HG02798 (cell line): Measurements from ENCODE around the gene BATF.

Experiments used
- ATAC-seq: cut with Tn5 transposase; IDR thresholded peaks from one replicate; pipeline ENCODE4 v1.9.1; 2021; ENCODE audit warnings: mild to moderate bottlenecking; ENCODE audit not compliant: unreplicated experiment, poor library complexity

BATF gene

DNA sequence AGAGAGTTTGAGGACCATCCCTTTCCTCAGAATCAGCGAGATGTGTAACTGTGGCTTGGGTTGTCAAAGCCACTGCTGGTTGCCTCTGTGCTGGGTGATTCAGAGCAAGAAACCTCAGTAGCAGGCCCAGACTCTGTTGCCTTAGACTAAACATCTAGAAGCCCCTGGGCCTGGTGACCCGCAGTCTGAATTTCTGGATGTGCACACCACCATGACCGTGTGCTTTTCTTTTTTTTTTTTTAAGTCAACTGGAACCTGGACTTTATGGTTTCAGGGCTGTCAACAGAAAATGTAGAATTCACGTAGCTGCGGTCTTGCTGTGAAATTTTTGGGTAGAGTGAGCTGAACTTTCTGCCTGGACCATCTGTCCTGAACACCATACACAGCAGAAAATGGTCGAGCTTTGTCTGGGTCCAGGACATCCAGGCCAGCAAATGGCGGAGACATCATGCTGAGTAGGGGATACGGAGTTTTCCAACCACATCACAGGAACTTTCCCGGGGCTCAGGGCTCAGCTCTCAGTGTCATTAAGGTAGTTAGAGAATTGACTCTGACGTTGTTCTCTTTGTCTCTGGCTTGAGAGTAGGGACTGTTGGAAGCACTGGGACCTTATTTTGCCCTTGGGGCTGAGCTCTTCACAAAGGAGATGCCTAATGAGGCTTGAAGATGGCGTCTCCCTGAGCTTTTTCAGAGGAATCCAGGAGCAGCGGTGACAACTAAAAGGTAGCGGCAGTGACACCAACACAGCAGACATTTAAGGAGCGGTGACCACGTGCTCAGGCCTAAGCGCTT, 23.0 kb upstream of the BATF start:
- ATAC-seq, result peak; percentile 65

DNA sequence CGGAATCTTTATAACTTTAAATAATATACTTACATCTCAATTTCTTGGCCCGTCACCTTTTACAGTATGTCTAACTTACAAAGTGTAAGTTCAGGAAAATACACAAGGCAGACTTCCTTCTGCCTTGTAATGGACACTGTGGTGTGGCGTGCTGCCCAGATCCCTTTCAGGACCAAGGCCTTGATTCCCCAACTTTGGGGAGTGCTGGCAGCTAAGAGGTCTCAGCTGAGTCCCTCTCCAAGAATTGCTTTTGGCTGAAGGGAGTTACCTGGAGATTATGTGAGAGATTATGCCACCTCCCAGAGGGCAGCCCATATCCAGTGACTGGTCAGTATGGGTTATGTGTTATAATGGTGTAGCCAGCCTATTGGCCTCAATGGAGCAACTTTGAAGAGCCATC, 21.2 kb upstream of the BATF start:
- no peak for ATAC-seq

DNA sequence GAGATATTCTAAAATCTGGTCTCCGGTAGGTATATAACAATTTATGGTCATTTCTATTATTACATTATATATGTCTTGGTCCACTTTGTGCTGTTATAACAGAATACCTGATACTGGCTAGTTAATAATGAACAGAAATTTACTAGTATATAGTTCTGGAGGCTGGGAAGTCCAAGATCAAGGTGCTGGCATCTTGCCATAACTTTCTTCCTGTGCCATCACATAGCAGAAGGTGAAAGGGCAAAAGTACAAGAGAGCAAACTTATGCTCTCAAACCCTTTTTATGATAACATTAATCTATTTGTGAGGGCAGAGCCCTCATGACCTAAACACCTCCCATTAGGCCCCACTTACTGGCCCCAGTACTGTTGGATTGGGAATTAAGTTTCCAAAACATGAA, 17.9 kb upstream of the BATF start:
- no peak for ATAC-seq

DNA sequence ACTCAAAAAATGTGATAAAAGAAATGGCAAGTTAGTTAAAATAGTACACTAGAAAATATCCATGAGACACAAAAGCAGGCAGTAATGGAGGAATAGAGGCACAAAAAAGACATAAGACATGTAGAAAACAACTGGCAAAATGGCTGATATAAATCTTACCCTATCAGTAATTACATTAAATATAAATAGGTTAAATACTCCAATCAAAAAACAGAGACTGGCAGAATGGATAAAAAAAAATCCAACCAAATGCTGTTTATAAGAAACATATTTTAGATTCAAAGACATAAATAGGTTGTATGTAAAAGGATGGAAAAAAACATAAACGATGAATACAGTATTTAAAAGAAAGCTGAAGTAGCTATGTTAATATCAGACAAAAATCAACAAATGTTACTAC, 15.3 kb upstream of the BATF start:
- no peak for ATAC-seq

DNA sequence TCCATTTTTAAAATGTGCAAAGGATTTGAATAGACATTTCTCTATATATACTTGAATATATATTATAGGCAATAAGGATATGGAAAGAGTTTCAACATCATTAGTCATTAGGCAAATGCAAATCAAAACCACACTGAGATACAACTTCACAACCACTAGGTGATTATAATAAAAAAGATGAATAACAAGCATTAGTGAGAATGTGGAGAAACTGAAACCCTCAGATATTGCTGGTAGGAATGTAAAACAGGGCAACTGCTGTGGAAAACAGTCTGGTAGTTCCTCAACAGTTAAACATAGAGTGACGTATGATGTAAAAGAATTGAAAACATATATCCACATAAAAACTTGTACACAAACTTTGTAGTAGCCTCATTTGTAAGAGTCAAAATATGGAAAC, 11.7 kb upstream of the BATF start:
- no peak for ATAC-seq

DNA sequence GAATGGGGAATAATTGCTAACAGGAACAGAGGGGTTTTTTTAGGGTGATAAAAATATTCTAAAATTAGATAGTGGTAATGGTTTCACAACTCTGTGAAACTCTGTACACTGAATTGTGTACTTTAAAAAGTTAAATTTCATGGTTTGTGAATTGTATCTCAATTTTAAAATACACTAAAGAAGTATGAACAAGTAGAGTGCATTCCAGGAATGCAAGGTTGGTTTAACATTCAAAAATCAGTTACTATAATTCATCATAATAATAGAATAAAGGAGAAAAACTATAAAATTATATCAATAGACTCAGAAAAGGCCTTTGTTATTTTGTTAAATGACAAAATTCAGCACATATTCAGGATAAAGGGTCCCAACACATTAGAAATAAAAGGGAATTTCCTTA, 11.1 kb upstream of the BATF start:
- ATAC-seq, result no peak

DNA sequence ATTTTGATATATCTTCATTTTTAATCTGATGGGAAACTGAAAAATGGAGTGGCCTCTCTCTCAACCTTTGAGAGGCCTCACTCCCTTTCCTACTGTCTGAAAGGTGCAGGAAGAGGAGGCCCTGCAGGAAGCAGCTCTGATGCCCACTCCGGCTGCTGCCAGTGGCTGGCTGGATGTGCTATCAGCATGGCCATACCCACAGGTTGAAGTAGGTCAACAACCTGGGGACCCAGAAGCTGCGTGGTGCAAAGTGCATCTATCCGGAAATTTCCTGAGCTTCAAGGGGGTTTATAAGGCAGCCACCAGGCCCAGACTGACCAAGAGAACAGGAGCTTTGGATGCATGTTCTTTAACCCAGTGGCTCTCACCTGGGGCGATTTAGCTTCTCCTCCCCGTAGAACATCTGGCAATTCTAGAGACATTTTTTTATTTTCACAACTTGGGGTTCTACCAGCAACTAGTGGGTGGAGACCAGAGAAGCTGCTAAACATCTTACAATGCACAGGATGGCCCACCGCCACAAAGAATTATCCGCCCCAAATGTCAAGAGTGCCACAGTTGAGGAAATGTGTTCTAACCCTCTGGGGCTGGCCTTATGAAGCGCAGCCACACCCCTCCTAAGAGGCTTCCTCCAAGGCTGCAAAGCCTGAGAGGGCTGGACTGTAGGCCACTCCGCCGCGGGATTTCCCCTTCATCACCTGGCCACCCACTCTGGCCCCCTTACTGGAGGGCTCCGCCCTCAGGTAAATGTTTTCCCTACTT, 8.2 kb upstream of the BATF start:
- ATAC-seq, result peak; percentile 56

DNA sequence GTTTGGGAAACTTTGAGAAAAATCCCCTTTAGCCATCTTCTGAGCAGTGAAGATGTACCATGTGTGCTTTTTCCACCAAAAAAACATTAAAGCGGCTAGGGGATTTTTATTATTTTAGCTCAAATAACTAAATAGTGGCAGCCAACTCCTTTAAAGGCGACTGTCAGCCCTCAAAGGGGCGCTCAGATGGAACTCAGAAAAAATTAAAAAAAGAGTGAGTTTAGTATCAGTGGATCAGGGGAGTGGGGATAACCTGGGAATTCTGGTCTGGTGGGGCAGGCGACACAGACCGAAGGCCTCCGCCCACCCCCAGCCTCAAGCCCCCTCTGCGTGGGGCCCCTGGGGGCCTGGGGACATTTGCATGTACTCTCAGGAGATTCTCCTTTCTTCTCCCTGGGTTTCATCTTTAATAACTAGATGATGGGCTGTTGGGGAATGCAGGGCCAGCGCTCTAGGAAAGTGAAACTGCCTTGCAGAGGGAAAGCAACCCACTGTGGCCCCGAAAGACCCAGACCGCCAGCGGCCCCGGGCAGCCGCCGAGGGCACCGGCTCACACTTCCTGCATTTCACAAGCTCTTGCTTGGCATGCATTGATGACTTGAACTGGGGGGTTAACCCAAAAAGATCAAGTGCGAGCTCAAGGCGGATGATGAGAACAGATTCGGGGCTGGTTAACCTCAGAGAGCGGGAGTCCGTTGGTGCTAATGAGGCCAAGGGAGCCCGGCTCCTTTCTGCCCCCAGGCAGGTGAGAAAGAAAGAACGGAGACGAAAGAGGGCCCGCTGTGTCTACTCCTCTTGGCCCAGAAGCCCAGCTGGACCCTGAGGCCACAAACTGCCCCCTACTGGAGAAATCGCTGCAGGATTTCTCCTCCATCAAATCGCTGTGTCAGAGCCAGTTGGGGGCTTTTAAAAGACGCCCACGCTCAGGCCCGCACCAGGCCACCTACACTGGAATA, 7.3 kb upstream of the BATF start:
- ATAC-seq, result peak; percentile 42

DNA sequence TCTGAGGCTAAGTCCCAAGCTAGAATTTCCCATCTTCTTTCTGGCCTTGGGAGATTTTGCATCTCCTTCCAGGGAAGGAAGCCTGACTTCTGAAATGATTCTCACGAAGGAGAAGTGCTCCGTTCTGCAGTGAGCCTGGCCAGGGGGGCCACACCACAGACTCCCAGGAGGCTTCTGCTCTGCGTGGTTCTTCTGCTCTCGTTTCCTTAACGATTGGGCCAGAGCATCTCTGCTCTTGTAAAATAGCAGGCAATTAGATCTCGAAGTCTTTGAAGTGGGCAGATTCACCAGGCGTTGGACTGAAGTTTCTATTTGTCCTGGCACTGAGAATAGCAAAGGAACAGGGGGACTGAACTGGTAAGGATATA, 6.7 kb upstream of the BATF start:
- ATAC-seq, result peak; percentile 44

DNA sequence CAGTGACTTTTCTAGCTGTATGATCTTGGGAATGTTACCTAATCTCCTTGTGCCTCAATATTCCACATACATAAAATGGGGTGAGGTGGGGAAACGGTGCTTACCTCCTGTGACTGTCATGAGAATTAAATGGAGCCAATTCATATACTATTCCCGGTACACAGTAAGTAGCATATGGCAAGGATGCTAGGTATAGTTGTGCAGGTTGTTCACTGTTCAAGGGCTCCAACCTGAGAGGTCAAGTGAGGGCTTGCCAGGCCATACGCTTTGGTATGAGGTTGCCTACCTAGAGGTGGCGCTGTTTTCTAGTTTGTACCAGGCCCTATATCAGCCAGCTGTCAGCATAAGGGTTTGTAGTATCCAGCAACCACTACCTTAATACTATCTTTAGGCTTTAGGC, 3.6 kb upstream of the BATF start:
- no peak for ATAC-seq

DNA sequence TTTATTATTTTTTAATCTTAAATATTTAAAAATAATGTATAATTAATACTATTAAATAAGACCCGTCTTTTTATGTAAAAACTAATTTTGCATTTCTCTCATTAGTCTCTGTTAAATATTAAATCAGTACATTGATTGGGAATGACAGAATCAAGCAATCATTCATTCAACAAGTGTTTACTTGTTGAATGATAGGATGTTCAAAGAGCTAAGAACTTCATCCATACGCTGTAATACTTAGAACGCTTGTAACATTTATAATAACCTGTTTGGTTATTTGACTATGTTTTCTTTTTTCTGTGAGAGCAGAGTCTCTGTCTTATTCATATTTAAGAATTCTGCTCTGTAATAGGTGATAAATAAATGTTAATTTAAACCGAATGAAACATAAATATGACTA, 2.9 kb upstream of the BATF start:
- ATAC-seq, result no peak

DNA sequence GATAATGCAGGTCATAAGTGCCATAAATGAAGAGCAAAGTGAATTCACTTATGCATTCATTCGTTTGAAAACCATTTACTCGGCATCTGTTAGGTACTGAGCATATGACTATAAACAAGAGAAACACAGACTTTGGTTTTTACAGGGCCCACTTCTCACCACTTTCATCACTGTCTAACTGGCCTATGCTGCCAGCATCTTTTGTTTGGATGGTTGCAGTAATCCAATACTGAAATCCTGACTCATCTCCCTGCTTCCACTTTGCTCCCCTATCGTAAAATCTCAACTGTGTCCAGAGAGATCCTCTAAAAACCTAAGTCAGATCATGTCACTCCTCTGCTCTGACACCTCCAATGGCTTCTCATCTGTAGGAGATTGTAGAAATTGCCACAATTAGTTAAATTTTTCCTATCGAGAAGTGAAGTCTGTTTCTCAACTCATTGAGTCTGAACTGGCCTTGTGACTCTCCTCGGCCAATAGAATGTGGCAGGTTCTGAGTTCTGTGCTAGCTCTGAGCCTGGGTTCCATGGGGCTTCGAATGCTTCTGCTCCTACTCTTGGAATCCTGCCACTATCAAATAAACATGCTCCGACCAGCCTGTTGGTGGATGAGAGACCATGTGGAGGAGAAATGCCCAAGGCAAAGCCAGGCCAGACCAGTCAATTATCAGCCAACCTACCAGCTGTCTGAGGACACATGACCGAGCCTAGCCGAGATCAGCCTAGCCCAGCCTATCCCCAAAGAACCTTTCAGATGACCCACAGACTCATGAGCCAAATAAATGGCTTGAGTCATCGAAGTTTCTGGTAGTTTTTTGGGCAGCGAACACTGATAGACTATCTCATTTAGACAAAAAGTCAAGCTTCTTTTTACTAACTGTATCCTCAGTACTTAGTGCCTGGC, 2.2 kb upstream of the BATF start:
- ATAC-seq, result no peak

DNA sequence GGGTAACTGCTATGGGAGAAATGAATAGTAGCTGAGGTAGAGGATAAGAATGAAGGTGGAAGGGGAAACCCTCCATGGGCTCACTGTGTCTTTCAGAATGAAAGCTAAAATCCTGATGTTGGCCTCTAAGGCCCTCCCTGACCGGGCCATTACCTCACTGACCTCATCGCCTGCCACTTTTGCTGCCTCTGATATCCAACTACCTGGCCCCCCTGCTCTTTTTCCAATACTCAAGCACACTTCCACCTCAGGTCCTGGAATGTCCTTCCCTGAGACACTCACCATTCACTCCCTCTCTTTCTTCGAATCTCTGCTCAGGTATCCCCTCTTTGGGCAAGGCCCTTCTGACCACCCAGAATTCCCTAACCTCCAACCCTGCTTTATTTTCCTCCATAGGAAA, 1.4 kb upstream of the BATF start:
- no peak for ATAC-seq

DNA sequence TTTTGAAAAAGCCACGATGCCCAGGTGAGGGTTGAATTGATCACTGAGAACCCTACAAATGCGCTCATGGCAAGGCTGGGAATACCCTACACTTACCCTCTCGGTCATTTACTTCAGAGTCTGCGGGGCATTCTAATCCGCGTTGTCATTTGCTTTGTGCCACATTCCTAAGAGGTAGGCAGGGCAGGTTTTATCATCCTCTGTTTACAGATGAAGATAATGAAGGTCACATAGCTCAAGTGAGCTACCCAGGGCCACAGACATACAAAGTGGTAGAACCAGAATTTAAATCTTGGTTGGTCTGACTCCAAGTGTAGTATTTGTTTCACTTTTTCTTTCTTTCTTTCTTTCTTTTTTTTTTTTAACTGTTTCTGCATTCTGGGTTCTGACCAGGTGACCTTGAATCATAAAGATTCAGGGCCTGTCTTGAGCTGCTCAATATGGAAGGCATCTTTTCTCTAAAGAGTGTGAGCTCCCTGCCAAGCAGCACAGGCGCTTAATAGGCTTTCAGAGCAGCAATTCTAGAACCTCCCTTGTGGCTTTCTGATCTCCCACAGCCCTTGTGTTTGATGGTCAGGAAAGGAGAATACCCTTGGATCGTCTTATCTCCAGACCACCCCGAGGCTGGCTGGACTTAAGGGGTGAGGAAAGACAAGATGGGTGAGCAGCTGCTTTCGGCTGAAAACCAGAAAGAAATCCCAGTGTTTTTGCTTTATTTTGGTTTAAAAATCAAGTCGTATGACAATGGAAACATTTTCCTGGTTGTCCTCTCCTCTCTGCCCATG, 662 bp upstream of the BATF start:
- no peak for ATAC-seq

DNA sequence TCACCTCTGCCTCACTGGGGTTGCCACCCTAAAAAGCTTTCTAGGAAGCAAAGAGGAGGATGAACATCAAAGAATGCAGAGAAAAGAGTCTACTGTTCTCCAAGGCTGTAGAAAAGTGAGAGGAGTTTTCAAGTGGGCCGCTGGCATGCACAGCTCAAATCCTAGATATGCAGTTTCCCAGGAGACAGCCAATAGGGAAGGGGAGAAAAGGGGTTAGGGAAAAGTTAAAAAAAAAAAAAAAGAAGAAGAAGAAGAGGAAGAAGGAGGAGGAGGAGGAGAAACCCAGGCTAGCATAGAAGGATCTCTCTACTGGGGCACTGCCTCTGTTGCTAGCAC, 682 bp downstream of the BATF start:
- no peak for ATAC-seq

DNA sequence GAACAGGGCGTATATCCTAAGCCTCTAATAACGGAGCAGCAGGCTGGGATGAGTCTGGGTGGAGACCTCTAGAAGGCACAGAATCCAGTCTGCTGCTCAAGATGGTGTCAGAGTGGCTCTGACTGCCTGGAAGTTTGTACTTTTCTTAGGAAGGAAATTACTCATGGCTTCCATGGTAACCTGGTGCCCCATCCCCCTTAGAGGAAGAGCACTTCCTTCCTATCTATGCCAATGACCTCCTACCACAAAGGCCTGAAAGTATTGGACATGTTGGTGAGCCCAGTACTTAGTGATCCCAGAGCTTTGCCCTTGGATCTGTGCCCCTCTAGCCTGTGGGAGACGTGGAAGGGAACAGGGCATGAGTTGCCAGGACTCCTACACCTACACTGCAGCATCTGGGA, 1.5 kb downstream of the BATF start:
- ATAC-seq, result no peak

DNA sequence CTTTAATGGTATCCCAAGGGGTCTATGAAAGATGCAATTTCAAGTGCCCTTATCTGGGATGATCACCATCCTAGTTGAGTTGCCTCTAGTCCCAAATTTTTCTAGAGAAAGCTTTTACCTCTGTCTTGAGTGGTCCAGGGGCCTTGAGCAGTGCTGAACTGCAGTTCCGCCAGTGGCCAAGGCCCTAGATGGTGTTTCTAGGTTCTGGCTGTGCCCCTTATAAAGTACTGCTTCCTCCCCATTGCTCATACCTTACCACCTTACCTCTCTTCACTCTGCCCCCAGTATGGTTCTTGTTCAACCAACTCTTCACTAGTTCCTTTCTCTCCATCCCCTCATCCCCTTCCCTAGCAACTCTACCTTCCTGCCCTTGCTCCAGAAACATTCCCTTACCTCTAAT, 3.7 kb downstream of the BATF start:
- ATAC-seq, result no peak

DNA sequence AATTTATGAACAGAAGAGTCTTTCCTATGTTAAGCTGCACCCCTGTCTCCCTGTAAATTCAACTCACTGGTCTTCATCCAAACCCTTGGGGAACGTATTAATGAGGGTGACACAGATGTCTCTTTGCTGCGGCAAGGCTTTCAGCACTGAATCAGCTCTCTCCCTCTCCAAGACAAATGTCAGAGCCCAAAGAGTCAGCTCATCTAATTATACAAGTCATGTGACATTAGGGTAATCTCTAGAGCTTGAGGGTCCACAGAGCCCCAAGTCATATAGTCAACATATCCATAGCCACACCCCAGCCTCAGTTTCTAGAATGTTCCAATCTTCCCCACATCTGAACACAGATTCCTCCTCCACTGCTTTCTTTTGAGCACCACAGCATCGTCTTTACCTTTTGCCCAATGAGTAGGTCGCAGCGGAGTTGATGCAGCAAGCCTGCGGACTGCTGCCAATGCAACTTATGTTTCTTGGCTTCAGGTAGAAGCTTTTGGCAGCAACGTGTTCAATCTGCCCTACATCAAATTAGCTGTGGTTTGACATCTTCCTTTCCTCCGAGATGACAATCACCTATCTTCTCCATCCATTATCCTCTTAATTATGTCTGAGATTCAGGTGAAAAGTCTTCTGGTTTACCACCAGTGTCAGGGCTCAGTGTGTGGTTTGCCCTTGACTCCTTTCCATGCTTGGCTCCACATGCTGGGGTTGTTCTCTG, 5.3 kb downstream of the BATF start:
- ATAC-seq, result no peak

DNA sequence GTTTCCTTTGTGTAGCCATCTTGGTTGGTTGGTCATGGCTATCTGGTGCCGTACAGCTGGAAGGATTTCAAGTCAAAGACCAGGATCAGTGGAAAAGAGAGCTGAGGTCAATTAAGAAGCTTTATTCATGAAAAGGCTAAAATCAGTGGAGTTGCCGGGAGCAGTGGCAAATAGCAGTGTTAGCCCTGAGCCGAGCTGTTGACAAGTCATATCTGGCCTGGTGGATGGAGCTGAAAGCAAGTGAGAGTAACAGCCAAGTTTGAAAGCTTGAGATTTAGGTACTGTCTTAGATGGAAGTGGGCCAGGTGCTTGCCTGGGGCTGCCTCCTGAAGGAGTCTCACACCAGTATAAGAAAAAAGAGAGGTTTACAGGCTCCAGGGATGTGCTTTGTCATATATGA, 9.0 kb downstream of the BATF start:
- no peak for ATAC-seq
